Tibial nerve (tissue), 4 donors: Measurements from ENCODE around the gene ADCY10. TPM values are rescaled to one million over a fixed set of nuclear protein-coding genes. Genes with fewer than 3 reads are reported as not detected.
"Not testable (repeated sequence)": the region's sequence is repeated elsewhere in the genome, so short reads cannot be mapped to it uniquely, and the experiment has no call there.

Source experiments
- DNase-seq, 2 donors: peaks; one replicate each; pipeline ENCODE4 v3.0.0-alpha.2; 2019; ENCODE audit warnings: low spot score in 2 of 2
- H3K27ac ChIP-seq, 4 donors: fragments of 200-600 bp; sonication (generic) in 3 of 4; one replicate each; pipeline ENCODE4 v1.5.1; 2017 to 2019; ENCODE audit warnings: mild to moderate bottlenecking in 1 of 4
- H3K27me3 ChIP-seq, 2 donors: fragments of 200-600 bp; sonication (generic) in 1 of 2; one replicate each; pipeline versions ENCODE4 v1.5.1 to v1.6.0; 2017 to 2019
- H3K36me3 ChIP-seq, 3 donors: fragments of 200-600 bp; sonication (generic); one replicate each; pipeline ENCODE4 v1.5.1; 2018 to 2019
- H3K4me1 ChIP-seq, 4 donors: fragments of 200-600 bp; sonication (generic) in 3 of 4; one replicate each; pipeline ENCODE4 v1.5.1; 2017 to 2019
- H3K4me3 ChIP-seq, 4 donors: fragments of 200-600 bp; sonication (generic) in 3 of 4; one replicate each; pipeline ENCODE4 v1.5.1; 2017 to 2019; ENCODE audit warnings: mild to moderate bottlenecking in 1 of 4, moderate library complexity in 1 of 4
- H3K9me3 ChIP-seq, 4 donors: fragments of 200-600 bp; sonication (generic) in 3 of 4; one replicate each; pipeline ENCODE4 v1.5.1; 2017 to 2019
- EP300 ChIP-seq, 2 donors: sonication (generic); formaldehyde crosslinking; IDR thresholded peaks; one replicate each; pipeline ENCODE4 v1.6.1; 2017; ENCODE audit warnings: antibody characterized with exemption in 2 of 2, mild to moderate bottlenecking in 1 of 2
- POLR2A ChIP-seq, 2 donors: fragments of 450-650 bp; IDR thresholded peaks; one replicate each; pipeline ENCODE4 v1.6.1; 2017; ENCODE audit warnings: antibody characterized with exemption in 2 of 2, mild to moderate bottlenecking in 2 of 2, moderate library complexity in 2 of 2
- WGBS, 2 donors: methylation state at CpG; one replicate each; pipeline ENCODE4 v1.1.5; 2018; 5-methylcytosine and 5-hydroxymethylcytosine counted together
- total RNA-seq, 4 donors: library from RNA; depleted of rRNA; stranded (reverse); fragments of >200 nt; gene quantifications; one replicate each; pipeline ENCODE4 v1.1.0, GENCODE V29; 2016
- TF ChIP-seq, protein P1 (sequence below), 5 experiments: fragments of 200-600 bp in 3 of 5; fragments of 450-650 bp in 2 of 5; sonication (generic) in 3 of 5; IDR thresholded peaks; one replicate each; pipeline ENCODE4 v1.5.1; 2016 to 2019; ENCODE audit warnings: antibody characterized with exemption in 5 of 5, mild to moderate bottlenecking in 3 of 5, moderate library complexity in 2 of 5

Gene ADCY10
- total RNA-seq, 4 donors from 2014 or later = not detected

DNA sequence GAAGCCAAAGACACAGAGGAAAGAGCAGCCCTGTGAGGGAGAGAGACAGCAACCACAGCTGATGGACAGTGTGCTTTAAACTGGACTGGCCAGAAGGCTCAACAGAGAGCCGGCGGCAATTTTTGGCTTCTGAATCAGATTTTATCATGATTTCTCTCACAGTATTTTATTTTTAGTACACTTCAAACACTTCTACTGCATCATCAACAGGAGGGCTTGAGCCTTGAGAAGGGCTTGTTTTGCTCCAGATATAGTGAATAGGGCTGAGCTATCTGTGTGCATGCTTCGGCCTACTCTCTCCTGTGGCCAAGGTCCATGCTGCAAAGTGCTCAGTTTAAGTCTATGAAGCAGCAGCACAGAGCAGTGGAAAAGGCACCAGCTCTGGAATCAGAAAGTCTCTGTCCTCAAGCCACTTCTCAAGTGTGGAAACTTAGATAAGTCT, 33.3 kb downstream of the ADCY10 start:
- no peak for DNase-seq
- H3K27me3 ChIP-seq = no peaks in the 10 kb centered on the region
- H3K36me3 ChIP-seq = no peaks in the 10 kb centered on the region
- no peak overlapping the region for H3K4me3 ChIP-seq
- no peaks in the 10 kb centered on the region for H3K9me3 ChIP-seq
- WGBS, 2 donors = 89 to 97% methylated on average over 3 of the region's 3 CpGs
- no peak for TF ChIP-seq EP300 (IDR thresholded peaks at IDR 0.05)
- TF ChIP-seq POLR2A (IDR thresholded peaks at IDR 0.05) = no peak
- TF ChIP-seq, protein P1, sequence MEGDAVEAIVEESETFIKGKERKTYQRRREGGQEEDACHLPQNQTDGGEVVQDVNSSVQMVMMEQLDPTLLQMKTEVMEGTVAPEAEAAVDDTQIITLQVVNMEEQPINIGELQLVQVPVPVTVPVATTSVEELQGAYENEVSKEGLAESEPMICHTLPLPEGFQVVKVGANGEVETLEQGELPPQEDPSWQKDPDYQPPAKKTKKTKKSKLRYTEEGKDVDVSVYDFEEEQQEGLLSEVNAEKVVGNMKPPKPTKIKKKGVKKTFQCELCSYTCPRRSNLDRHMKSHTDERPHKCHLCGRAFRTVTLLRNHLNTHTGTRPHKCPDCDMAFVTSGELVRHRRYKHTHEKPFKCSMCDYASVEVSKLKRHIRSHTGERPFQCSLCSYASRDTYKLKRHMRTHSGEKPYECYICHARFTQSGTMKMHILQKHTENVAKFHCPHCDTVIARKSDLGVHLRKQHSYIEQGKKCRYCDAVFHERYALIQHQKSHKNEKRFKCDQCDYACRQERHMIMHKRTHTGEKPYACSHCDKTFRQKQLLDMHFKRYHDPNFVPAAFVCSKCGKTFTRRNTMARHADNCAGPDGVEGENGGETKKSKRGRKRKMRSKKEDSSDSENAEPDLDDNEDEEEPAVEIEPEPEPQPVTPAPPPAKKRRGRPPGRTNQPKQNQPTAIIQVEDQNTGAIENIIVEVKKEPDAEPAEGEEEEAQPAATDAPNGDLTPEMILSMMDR (IDR thresholded peaks at IDR 0.05) = no peak
- no peaks in the 10 kb centered on the region for H3K4me1 ChIP-seq
- H3K27ac ChIP-seq = no peak overlapping the region

DNA sequence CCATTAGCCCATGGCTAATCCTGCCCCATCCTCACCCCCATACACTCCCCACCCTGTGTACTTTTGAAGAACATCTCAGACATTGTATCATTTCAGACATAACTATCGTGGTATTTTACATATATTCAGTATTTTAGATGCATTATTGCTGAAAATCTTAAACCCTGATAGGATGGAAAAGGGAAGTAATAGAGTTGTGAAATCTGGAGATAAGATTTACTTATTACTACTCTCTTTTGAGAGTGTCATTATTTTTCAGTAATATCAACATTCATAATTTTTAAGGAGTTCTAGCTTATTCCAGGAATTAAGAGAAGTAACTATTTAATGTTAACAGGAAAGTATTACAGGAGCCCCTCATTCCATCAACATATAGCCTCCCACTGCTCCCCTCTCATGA, 34.4 kb downstream of the ADCY10 start:
- 71 to 91% methylated on average over 1 of the region's 1 CpG for WGBS, 2 donors
- Histone ChIP-seq H3K4me3 (no peak overlapping the region), H3K9me3 (no peaks in the 10 kb centered on the region), H3K36me3 (no peaks in the 10 kb centered on the region), H3K27ac (no peak overlapping the region), H3K4me1 (no peaks in the 10 kb centered on the region), H3K27me3 (no peaks in the 10 kb centered on the region)
- no peak for DNase-seq
- no peak for TF ChIP-seq EP300 (IDR thresholded peaks at IDR 0.05)

DNA sequence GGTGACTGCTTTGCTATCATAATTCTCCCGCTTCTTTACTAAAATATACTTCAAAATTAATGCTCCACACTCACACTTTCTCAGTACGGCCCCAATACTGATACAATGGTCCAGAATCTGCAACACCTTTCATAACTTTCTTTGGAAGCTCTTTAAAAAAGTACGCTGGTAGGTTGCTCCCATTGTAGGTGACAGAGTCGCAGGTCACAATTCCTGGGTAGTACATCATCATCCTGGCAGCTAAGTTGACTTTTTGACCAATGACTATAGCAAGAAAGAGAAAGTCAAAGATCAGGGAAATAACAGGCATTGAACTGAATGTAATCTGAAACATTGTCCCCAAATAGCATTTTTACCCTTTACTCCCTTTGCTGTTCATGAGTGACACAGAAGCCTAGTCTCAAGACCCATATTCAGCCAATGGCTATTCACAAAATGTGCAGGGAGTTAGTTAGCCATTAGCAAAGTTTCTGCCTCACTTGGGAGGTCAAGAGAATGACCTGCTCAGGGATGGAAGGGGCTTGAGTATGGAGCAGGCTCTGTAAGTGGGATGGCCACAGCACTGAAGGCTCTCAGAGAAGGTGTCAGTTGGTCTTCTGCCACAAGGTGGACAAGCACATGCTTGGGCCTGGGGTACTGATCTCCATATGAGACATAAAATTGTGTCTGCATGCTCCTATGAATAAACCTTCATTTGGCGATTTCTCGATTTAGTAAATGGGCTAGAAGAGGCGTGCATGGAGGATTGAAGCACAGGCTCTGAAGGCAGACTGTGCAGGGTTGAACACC, 35.4 kb downstream of the ADCY10 start:
- WGBS, 2 donors = 95 to 96% methylated on average over 7 of the region's 7 CpGs
- Histone ChIP-seq H3K27ac (no peak overlapping the region), H3K36me3 (no peaks in the 10 kb centered on the region), H3K9me3 (no peaks in the 10 kb centered on the region), H3K4me1 (no peaks in the 10 kb centered on the region), H3K27me3 (no peaks in the 10 kb centered on the region), H3K4me3 (no peak overlapping the region)
- DNase-seq = no peak
- no peak for TF ChIP-seq EP300 (IDR thresholded peaks at IDR 0.05)
- TF ChIP-seq POLR2A (IDR thresholded peaks at IDR 0.05) = no peak
- TF ChIP-seq, protein P1 (IDR thresholded peaks at IDR 0.05) = no peak

DNA sequence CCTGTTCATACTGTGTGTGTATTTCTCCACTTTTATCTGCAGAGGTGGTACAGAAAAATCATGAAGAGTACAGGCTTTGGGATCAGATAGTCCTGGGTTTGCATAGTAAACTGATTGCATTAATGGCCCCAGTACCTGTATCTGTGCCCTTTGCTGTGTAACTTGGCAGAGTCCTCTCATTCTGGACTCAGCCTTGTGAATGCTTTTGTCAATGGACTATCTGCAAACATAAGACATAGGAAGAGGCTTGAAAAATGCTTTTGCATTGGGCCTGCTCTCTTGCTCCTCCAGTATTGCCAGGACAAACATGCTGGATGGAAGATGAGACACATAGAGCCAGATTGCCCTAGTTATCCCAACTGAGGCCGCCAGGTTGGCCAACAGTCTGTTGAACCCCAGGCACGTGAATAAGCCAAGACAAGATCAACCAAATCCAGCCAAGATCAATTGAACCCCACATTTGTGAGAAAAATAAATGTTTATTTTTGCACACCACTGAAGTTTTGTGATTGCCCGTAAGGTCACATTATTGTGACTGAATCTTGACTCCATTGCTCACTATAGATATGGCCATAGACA, 37.2 kb downstream of the ADCY10 start:
- DNase-seq = no peak
- H3K27ac ChIP-seq = no peak overlapping the region
- TF ChIP-seq POLR2A (IDR thresholded peaks at IDR 0.05) (no peak), EP300 (IDR thresholded peaks at IDR 0.05) (no peak)
- TF ChIP-seq, protein P1 (IDR thresholded peaks at IDR 0.05) = no peak
- no peaks in the 10 kb centered on the region for H3K4me1 ChIP-seq
- H3K36me3 ChIP-seq = no peaks in the 10 kb centered on the region
- no peaks in the 10 kb centered on the region for H3K27me3 ChIP-seq
- 95 to 99% methylated on average over 3 of the region's 3 CpGs for WGBS, 2 donors
- H3K4me3 ChIP-seq = no peak overlapping the region
- no peaks in the 10 kb centered on the region for H3K9me3 ChIP-seq

DNA sequence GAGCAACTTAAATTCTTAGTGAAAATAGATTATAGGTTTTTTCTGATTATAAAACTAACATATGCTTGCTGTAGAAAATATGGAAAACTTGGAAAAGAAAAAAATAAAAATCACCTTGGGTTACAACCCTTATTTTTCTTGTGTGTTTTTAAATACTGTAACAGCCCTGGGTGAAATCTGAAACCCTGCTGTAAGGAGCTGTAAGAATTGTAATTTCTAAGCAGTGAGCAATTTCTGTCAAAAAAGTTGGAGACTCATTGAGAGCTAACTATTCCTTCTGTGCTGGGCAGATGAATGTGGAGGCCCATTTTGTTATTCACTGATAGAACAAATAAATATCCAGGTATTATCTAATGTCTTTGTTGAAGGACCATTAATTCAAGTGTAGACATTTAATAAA, 42.6 kb downstream of the ADCY10 start:
- Histone ChIP-seq H3K36me3 (no peaks in the 10 kb centered on the region), H3K4me3 (no peak overlapping the region), H3K27ac (no peak overlapping the region), H3K27me3 (no peaks in the 10 kb centered on the region), H3K4me1 (no peaks in the 10 kb centered on the region), H3K9me3 (no peaks in the 10 kb centered on the region)
- no peak for DNase-seq
- TF ChIP-seq, protein P1 (IDR thresholded peaks at IDR 0.05) = no peak
- no peak for TF ChIP-seq POLR2A (IDR thresholded peaks at IDR 0.05)
- TF ChIP-seq EP300 (IDR thresholded peaks at IDR 0.05) = no peak

DNA sequence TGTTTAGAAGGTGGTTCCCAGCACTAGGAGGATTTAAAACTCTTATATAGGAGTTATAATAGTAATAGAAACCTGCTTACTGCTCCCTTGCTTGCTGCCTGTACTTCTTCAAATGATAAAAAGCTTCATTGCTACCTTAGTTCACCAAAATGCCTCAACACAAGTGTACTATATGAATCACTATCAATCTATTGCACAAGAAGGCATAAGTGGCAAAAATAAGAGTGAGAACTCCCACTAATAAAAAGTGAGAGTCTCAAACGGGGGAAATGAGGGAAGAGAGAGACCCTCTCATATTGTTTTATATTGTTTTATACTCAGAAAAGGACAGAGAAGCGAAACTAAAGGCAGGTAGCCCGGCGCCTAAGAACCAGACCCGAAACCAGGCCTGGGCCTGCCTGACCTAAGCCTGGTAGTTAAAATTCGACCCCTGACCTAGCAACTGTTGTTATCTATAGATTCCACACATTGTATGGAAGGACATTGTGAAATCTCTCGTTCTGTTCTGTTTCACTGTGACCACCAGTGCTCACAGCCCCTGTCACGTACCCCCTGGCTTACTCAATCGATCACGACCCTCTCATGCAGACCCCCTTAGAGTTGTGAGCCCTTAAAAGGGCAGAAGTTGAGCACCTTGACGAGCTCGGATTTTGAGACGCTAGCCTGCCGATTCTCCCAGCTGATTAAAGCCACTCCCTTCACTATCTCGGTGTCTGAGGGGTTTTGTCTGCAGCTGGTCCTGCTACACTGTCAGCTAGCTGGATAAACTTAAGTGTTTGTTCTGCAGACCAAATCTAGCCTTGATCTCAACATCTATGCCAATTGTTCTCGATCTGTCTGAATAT, 44.6 kb downstream of the ADCY10 start:
- H3K4me1 ChIP-seq, H3K9me3 ChIP-seq, H3K36me3 ChIP-seq, H3K27me3 ChIP-seq, H3K4me3 ChIP-seq, DNase-seq, H3K27ac ChIP-seq: not testable (repeated sequence)
- 67 to 69% methylated on average over 16 of the region's 16 CpGs for WGBS, 2 donors

DNA sequence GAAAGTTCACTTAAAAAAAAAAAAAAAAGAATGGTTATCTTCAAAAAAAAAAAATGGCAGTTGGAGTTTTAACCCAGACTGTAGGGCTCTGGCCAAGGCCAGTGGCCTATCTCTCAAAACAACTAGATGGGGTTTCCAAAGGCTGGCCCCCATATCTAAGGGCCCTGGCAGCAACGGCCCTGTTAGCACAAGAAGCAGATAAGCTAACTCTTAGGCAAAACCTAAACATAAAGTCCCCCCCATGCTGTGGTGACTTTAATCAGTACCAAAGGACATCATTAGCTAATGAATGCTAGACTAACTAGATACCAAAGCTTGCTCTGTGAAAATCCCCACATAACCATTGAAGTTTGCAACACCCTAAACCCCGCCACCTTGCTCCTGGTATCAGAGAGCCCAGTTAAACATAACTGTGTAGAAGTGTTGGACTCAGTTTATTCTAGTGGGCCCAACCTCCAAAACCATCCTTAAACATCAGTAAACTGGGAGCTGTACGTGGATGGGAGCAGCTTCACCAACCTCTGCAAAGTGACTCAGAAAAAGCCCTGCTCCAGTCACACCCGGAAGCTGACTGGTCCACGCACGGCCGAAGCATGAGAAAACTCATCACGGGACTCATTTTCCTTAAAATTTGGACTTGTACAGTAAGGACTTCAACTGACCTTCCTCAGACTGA, 47.1 kb downstream of the ADCY10 start:
- not testable (repeated sequence) for DNase-seq, H3K36me3 ChIP-seq, H3K27me3 ChIP-seq, H3K4me1 ChIP-seq, H3K9me3 ChIP-seq, H3K27ac ChIP-seq, H3K4me3 ChIP-seq
- WGBS, 2 donors = 94% methylated on average over 8 of the region's 8 CpGs

DNA sequence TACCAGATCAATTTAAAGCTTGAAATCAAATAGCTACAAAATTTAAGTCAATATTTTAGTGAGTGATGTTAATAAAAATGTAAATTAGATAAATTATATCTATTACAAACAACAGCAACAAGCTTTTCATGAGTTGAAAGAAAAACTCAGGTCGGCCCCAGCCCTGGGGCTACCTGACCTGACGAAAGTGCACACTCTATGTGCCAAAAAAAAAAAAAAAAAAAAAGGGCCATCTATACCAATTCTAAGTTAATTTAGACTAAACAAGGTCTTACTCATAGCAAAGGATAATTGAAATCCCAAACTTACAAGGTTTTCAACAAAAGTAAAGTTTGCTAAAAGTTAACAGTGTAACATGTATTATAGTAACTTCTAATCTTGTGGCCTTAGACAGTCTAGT, 47.6 kb downstream of the ADCY10 start:
- H3K36me3 ChIP-seq, H3K9me3 ChIP-seq, DNase-seq, H3K27me3 ChIP-seq, H3K27ac ChIP-seq, H3K4me3 ChIP-seq, H3K4me1 ChIP-seq: not testable (repeated sequence)
- WGBS, 2 donors = 92 to 95% methylated on average over 2 of the region's 2 CpGs
